GM10248 (cell line): ENCODE data around the gene NCAPG2.

Experiments
- CTCF ChIA-PET: fragments of 300-600 bp; sonication (Branson Sonifier 250); formaldehyde crosslinking; extraction: SDS; loops from one replicate; lab custom pipeline; 2021; ENCODE audit warnings: antibody characterized with exemption; lab: Yijun Ruan, JAX
- POLR2A ChIA-PET: fragments of 350-650 bp; sonication (Branson Sonifier 250); formaldehyde crosslinking; extraction: SDS; loops from one replicate; lab custom pipeline; 2020; ENCODE audit warnings: antibody characterized with exemption; lab: Yijun Ruan, JAX
- DNase-seq: peaks from one replicate; pipeline ENCODE4 v3.0.0; 2012; ENCODE audit errors: extremely low spot score
- TF ChIP-seq, protein P1 (sequence below): IDR thresholded peaks from 2 replicates; pipeline ENCODE4 v1.5.1; 2012; ENCODE audit warnings: mild to moderate bottlenecking, low read depth; ENCODE audit errors: extremely low read depth, missing control alignments, control extremely low read depth

Gene NCAPG2

DNA sequence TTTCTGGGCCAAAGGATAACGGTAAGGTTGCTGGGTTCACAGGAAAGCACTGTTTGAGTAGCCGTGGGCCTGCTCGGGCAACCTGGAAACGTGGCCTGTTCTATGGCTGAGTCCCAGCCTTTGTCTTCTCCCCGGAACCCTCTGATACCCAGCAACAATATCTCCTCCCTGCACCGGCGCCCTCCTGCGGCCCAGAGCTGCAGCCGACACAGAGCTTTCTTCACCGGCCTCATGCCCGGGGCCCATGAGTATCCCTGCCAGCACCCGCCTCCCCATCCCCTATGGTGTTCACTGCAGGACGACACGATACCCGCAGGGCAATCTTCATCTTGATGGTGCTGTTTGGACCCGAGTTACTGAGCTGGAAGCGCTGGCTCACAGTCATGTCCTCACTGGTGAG lies 38.6 kb upstream of the NCAPG2 start:
- DNase-seq, result no peak
- ChIA-PET POLR2A (no interaction called here), CTCF (interaction anchor here (1.4 to 1.9 kb wide), 2 partner anchors 10 to 25 kb away, joined by 3 to 8 read pairs; no protein-coding TSS in a partner anchor)
- TF ChIP-seq, protein P1, sequence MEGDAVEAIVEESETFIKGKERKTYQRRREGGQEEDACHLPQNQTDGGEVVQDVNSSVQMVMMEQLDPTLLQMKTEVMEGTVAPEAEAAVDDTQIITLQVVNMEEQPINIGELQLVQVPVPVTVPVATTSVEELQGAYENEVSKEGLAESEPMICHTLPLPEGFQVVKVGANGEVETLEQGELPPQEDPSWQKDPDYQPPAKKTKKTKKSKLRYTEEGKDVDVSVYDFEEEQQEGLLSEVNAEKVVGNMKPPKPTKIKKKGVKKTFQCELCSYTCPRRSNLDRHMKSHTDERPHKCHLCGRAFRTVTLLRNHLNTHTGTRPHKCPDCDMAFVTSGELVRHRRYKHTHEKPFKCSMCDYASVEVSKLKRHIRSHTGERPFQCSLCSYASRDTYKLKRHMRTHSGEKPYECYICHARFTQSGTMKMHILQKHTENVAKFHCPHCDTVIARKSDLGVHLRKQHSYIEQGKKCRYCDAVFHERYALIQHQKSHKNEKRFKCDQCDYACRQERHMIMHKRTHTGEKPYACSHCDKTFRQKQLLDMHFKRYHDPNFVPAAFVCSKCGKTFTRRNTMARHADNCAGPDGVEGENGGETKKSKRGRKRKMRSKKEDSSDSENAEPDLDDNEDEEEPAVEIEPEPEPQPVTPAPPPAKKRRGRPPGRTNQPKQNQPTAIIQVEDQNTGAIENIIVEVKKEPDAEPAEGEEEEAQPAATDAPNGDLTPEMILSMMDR, result no peak

DNA sequence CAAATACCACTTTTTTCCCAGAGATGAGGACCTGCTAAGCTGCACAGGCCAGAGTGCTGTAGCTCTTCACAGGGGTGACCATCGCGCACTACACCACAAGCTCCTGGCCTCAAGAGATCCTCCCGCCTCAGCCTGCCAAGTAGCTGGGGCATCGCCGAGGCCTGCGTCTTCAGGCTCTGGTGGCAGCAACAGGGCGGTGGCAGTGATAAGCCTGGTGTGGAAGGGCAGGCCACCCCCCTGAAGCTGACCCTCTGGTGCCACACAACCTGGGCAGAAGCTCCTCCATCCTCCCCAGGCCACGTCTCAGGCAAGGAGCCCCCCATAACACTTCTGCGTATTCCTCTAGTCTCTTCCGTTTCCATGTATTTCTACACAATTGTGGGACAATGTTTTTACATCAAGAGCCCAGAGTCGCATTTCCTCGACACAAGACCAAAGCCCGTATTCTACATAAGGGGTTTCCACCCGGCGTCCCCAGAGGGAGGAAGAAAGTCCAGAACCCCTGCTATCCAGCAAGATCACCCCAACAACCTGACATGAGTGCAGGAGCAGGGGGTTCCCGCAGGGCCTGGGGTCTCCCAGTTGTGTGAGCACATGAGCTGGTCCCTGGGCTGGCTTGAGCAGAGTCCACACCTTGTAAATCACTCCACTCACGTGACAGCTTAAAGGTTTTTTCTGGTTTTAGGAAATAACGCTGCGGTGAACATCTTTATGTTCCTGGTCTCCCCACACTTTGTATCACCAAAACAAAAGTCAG lies 37.6 kb upstream of the NCAPG2 start:
- CTCF ChIA-PET, result interaction anchor here (1.2 to 1.9 kb wide), 4 partner anchors 9 to 32 kb away, joined by 3 to 8 read pairs (median 4); no protein-coding TSS in a partner anchor
- POLR2A ChIA-PET, result no interaction called here
- TF ChIP-seq, protein P1, result no peak

DNA sequence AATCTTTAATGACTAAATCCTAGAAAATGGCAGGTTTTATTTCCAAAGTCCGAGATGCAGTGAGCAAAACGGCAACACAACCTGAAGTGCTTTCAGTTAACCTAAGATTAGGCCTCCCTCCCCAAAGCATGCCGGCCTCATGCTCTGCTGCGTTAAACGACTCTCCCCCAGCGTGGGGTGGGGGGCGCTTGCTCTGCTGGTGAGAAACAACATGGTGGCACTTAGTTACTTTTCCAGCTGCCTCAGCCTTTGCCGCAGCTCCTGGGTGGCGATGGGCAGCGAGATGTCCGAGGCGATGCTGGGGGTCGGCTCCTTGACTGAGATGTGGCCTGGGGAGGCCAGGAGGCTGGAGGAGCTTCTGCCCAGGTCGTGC lies 36.7 kb upstream of the NCAPG2 start:
- ChIA-PET POLR2A (interaction anchor here (1.0 kb wide), 1 partner anchor 13 kb away, joined by 3 read pairs; no protein-coding TSS in a partner anchor), CTCF (interaction anchor here (1.2 to 1.3 kb wide), 3 partner anchors 9 to 33 kb away, joined by 3 to 4 read pairs (median 4); no protein-coding TSS in a partner anchor)
- TF ChIP-seq, protein P1, result no peak
- no peak for DNase-seq

More for the DNA sequence above, 37.6 kb upstream of the NCAPG2 start:
- no peak for DNase-seq

DNA sequence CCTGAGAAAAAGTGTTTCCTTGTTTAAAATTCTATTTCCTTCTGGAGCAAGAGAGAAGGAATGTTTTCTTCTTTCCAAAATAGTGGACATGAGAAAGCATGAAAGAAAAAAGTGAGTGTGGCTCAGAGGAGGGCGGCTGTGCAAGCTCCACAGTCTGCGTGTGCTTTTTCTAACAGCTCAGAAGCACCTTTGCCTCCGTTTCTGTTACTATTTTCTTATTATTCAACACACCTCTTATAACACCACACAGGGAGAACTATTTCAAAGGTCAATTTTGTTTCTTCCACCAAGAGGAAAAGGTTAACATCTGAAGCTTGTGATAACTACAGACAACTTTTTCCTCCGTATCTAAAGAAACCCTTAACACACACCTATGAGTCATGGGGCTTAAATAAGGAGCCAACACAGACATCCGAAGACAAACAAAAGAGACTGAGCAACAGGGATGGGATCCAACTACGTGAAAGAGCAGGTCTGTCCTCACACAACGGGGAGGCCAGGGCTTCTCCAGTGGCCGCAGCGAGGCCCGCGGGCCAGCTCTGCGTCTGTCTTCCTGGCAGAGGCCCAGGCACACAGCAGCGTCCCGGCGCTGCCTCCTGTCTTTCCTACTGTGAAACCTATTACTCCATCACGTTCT lies 36.2 kb upstream of the NCAPG2 start:
- TF ChIP-seq, protein P1, result no peak
- ChIA-PET POLR2A (interaction anchor here (1.0 kb wide), 1 partner anchor 14 kb away, joined by 3 read pairs; no protein-coding TSS in a partner anchor), CTCF (interaction anchor here (1.3 kb wide), 1 partner anchor 10 kb away, joined by 3 read pairs; no protein-coding TSS in a partner anchor)
- no peak for DNase-seq

DNA sequence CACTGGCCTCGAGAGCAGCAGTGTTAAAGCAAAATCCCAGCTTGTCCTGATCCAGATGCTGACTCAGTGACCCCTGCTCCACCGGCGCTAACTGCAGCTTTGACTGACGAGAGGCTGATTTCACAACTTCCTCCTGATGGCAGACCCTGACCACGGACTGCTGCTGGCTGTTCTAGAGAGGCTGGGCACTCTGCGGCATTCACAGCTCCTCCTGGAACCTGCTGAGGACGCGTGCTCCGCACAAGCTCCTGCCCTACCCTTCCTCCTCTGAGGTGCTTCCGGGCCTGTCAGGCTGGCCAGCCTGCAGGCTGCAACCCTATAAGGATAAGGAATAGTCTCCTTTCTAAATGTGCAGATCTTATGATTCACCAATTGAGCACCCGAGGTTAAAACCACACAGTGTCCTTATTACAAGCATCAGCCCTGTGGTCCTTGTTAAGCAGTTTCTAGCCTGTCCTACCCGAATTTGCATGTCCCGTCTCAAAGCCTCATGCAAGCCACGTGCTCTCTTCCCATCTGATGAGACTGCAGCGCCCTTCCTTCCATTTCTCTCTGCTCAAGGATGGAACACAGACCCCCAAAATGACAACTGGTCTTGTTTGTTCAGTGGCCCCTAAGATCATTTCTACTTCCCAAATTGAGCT lies 35.5 kb upstream of the NCAPG2 start:
- ChIA-PET POLR2A (interaction anchor here (1.0 kb wide), 1 partner anchor 14 kb away, joined by 3 read pairs; no protein-coding TSS in a partner anchor), CTCF (interaction anchor here (1.3 kb wide), 1 partner anchor 10 kb away, joined by 3 read pairs; no protein-coding TSS in a partner anchor)
- no peak for DNase-seq

More for the DNA sequence above, 35.5 kb upstream of the NCAPG2 start:
- TF ChIP-seq, protein P1, result no peak
